Erythroblast (primary cell): ENCODE results near the gene HIPK2.

Experiments
- GATA1 ChIP-seq: IDR thresholded peaks from 2 replicates; pipeline ENCODE4 v1.6.1; 2011; ENCODE audit warnings: low read depth, mild to moderate bottlenecking, control low read depth, low read length, moderate library complexity
- POLR2A ChIP-seq: IDR thresholded peaks from 2 replicates; pipeline ENCODE4 v1.6.1; 2011; ENCODE audit warnings: mild to moderate bottlenecking, low read length

DNA sequence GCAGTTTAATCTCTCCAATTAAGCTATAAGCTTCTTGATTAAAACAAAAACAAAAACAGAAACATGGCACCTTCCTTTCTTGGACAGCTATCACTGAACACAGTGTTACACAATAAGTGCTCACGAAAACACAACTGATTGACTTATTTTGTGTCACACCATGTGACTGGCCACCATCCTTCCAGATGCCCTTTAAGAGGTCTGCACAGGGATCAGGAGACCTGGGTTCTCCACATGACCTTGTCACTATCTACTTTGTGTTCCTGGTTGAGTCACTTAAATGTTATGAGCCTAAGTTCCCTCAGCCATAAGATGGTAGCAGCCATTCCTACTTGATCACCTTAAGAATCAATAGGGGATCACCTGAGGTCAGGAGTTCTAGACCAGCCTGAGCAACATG, 120.1 kb downstream of the HIPK2 start:
- no peak for TF ChIP-seq POLR2A
- no peak for TF ChIP-seq GATA1
